ENCODE measurements around the gene POLR2E.

Gene POLR2E

GRCh38 chr19:1098177-1099051, 3.2 kb upstream of the POLR2E start:
- H3K27me3 Mint-ChIP-seq: no peaks in the 10 kb centered on the region
- no peaks in the 10 kb centered on the region for H3K9me3 Mint-ChIP-seq (ENCODE audit: low read depth)
- peaks cover 62% of the 10 kb centered on the region for H3K4me1 Mint-ChIP-seq (ENCODE audit: low read depth)
- peak overlapping the region; percentile 80 for H3K27ac Mint-ChIP-seq
- no peaks in the 10 kb centered on the region for H3K36me3 Mint-ChIP-seq
- peak overlapping the region; percentile 7 for H3K4me3 Mint-ChIP-seq

GRCh38 chr19:1097810-1098176, 2.6 kb upstream of the POLR2E start:
- Mint-ChIP-seq H3K27ac (peak overlapping the region; percentile 64), H3K27me3 (no peaks in the 10 kb centered on the region), H3K4me3 (no peak overlapping the region), H3K36me3 (no peaks in the 10 kb centered on the region), H3K9me3 (ENCODE audit: low read depth) (no peaks in the 10 kb centered on the region), H3K4me1 (ENCODE audit: low read depth) (peaks cover 56% of the 10 kb centered on the region)

GRCh38 chr19:1094655-1094977, 559 bp downstream of the POLR2E start:
- Mint-ChIP-seq H3K4me1 (ENCODE audit: low read depth) (peaks cover 46% of the 10 kb centered on the region), H3K36me3 (no peaks in the 10 kb centered on the region), H3K9me3 (ENCODE audit: low read depth) (no peaks in the 10 kb centered on the region), H3K27me3 (no peaks in the 10 kb centered on the region), H3K4me3 (peak overlapping the region; percentile 92), H3K27ac (peak overlapping the region; percentile 83)

- no peaks in the 10 kb centered on the region for H3K9me3 Mint-ChIP-seq (ENCODE audit: low read depth)
- H3K27ac Mint-ChIP-seq: peak overlapping the region; percentile 83
- peaks cover 42% of the 10 kb centered on the region for H3K4me1 Mint-ChIP-seq (ENCODE audit: low read depth)
- H3K36me3 Mint-ChIP-seq: no peaks in the 10 kb centered on the region
- no peaks in the 10 kb centered on the region for H3K27me3 Mint-ChIP-seq
- H3K4me3 Mint-ChIP-seq: peak overlapping the region; percentile 92
These were observed 1.2 kb downstream of the POLR2E start for GRCh38 chr19:1093811-1094553.

- Mint-ChIP-seq H3K4me3 (peak overlapping the region; percentile 92), H3K4me1 (ENCODE audit: low read depth) (peaks cover 41% of the 10 kb centered on the region), H3K27me3 (no peaks in the 10 kb centered on the region), H3K36me3 (no peaks in the 10 kb centered on the region), H3K27ac (no peak overlapping the region), H3K9me3 (ENCODE audit: low read depth) (no peaks in the 10 kb centered on the region)
These were observed 1.8 kb downstream of the POLR2E start for GRCh38 chr19:1093330-1093729.

GRCh38 chr19:1091544-1092175, 3.5 kb downstream of the POLR2E start:
- H3K36me3 Mint-ChIP-seq: peaks cover 4% of the 10 kb centered on the region
- H3K27me3 Mint-ChIP-seq: no peaks in the 10 kb centered on the region
- peaks cover 46% of the 10 kb centered on the region for H3K4me1 Mint-ChIP-seq (ENCODE audit: low read depth)
- H3K9me3 Mint-ChIP-seq (ENCODE audit: low read depth): no peaks in the 10 kb centered on the region
- peak overlapping the region; percentile 53 for H3K4me3 Mint-ChIP-seq
- H3K27ac Mint-ChIP-seq: no peak overlapping the region

- H3K27ac Mint-ChIP-seq: peak overlapping the region; percentile 61
- peaks cover 4% of the 10 kb centered on the region for H3K36me3 Mint-ChIP-seq
- H3K4me1 Mint-ChIP-seq (ENCODE audit: low read depth): peaks cover 44% of the 10 kb centered on the region
- no peaks in the 10 kb centered on the region for H3K9me3 Mint-ChIP-seq (ENCODE audit: low read depth)
- peak overlapping the region; percentile 69 for H3K4me3 Mint-ChIP-seq
- no peaks in the 10 kb centered on the region for H3K27me3 Mint-ChIP-seq
These were observed 4.2 kb downstream of the POLR2E start for GRCh38 chr19:1090731-1091543.

GRCh38 chr19:1089891-1090290, 5.3 kb downstream of the POLR2E start:
- Mint-ChIP-seq H3K4me3 (peak overlapping the region; percentile 27), H3K9me3 (ENCODE audit: low read depth) (no peaks in the 10 kb centered on the region), H3K27me3 (no peaks in the 10 kb centered on the region), H3K4me1 (ENCODE audit: low read depth) (peaks cover 45% of the 10 kb centered on the region), H3K36me3 (peaks cover 4% of the 10 kb centered on the region), H3K27ac (no peak overlapping the region)

- Mint-ChIP-seq H3K4me3 (no peak overlapping the region), H3K27ac (no peak overlapping the region), H3K36me3 (peaks cover 4% of the 10 kb centered on the region), H3K27me3 (no peaks in the 10 kb centered on the region), H3K4me1 (ENCODE audit: low read depth) (peaks cover 45% of the 10 kb centered on the region), H3K9me3 (ENCODE audit: low read depth) (no peaks in the 10 kb centered on the region)
These were observed 5.9 kb downstream of the POLR2E start for GRCh38 chr19:1089126-1089771.

GRCh38 chr19:1088416-1089010, 6.7 kb downstream of the POLR2E start:
- no peaks in the 10 kb centered on the region for H3K27me3 Mint-ChIP-seq
- H3K4me1 Mint-ChIP-seq (ENCODE audit: low read depth): peaks cover 47% of the 10 kb centered on the region
- H3K27ac Mint-ChIP-seq: no peak overlapping the region
- H3K4me3 Mint-ChIP-seq: peak overlapping the region; percentile 17
- no peaks in the 10 kb centered on the region for H3K9me3 Mint-ChIP-seq (ENCODE audit: low read depth)
- H3K36me3 Mint-ChIP-seq: peaks cover 4% of the 10 kb centered on the region

- H3K4me3 Mint-ChIP-seq: peak overlapping the region; percentile 72
- no peaks in the 10 kb centered on the region for H3K27me3 Mint-ChIP-seq
- peak overlapping the region; percentile 92 for H3K27ac Mint-ChIP-seq
- H3K36me3 Mint-ChIP-seq: peaks cover 4% of the 10 kb centered on the region
- no peaks in the 10 kb centered on the region for H3K9me3 Mint-ChIP-seq (ENCODE audit: low read depth)
- peaks cover 46% of the 10 kb centered on the region for H3K4me1 Mint-ChIP-seq (ENCODE audit: low read depth)
These were observed 7.3 kb downstream of the POLR2E start for GRCh38 chr19:1087813-1088415.

GRCh38 chr19:1086613-1087012, 8.6 kb downstream of the POLR2E start:
- Mint-ChIP-seq H3K36me3 (peaks cover 4% of the 10 kb centered on the region), H3K27me3 (no peaks in the 10 kb centered on the region), H3K4me1 (ENCODE audit: low read depth) (peaks cover 46% of the 10 kb centered on the region), H3K27ac (no peak overlapping the region), H3K4me3 (no peak overlapping the region), H3K9me3 (ENCODE audit: low read depth) (no peaks in the 10 kb centered on the region)

GRCh38 chr19:1085676-1086442, 9.3 kb downstream of the POLR2E start:
- H3K27ac Mint-ChIP-seq: peak overlapping the region; percentile 73
- peaks cover 4% of the 10 kb centered on the region for H3K36me3 Mint-ChIP-seq
- no peak overlapping the region for H3K4me3 Mint-ChIP-seq
- H3K4me1 Mint-ChIP-seq (ENCODE audit: low read depth): peaks cover 45% of the 10 kb centered on the region
- H3K9me3 Mint-ChIP-seq (ENCODE audit: low read depth): no peaks in the 10 kb centered on the region
- H3K27me3 Mint-ChIP-seq: no peaks in the 10 kb centered on the region
